CD8-positive, alpha-beta memory T cell (primary cell): ENCODE results near the gene OSBP2. TPM values are rescaled to one million over a fixed set of nuclear protein-coding genes. Genes with fewer than 3 reads are reported as not detected.
A peak's percentile ranks its signal among the peaks of the same experiment; 100 is the strongest.
"Not testable (repeated sequence)": the region's sequence is repeated elsewhere in the genome, so short reads cannot be mapped to it uniquely, and the experiment has no call there.

ENCODE experiments used
- CTCF ChIA-PET: fragments of 350-600 bp; sonication (Branson Sonifier 250); formaldehyde crosslinking; loops from one replicate; lab custom pipeline; 2021; ENCODE audit warnings: antibody characterized with exemption; lab: Charles Lee
- POLR2A ChIA-PET: fragments of 350-600 bp; sonication (Branson Sonifier 250); formaldehyde crosslinking; loops from one replicate; lab custom pipeline; 2021; ENCODE audit warnings: antibody characterized with exemption; lab: Charles Lee
- DNase-seq, 5 donors: peaks; one replicate each; pipeline versions ENCODE4 v3.0.0 to v3.0.0-alpha.2; 2020 to 2022; ENCODE audit warnings: mixed read lengths in 1 of 5
- H3K27ac ChIP-seq: one replicate; pipeline ENCODE4 v1.7.0; 2013; ENCODE audit warnings: low read depth, mild to moderate bottlenecking, low read length, moderate library complexity
- H3K27me3 ChIP-seq: 2 replicates; pipeline ENCODE4 v1.7.0; 2013; ENCODE audit warnings: low read length, mild to moderate bottlenecking; ENCODE audit not compliant: insufficient read depth, poor library complexity, severe bottlenecking
- H3K36me3 ChIP-seq: 2 replicates; pipeline ENCODE4 v1.7.0; 2013; ENCODE audit warnings: mild to moderate bottlenecking, low read length, moderate library complexity; ENCODE audit not compliant: insufficient read depth
- H3K4me1 ChIP-seq: 2 replicates; pipeline ENCODE4 v1.7.0; 2013; ENCODE audit warnings: mild to moderate bottlenecking, low read length, moderate library complexity; ENCODE audit not compliant: insufficient read depth
- H3K4me3 ChIP-seq: 2 replicates; pipeline ENCODE4 v1.7.0; 2013; ENCODE audit warnings: mild to moderate bottlenecking, low read length
- H3K9me3 ChIP-seq: 2 replicates; pipeline ENCODE4 v1.7.0; 2013; ENCODE audit warnings: mild to moderate bottlenecking, low read length
- H3K27ac Mint-ChIP-seq, 8 donors: one replicate each; pipeline ENCODE4 v1.8.0; 2020 to 2021; ENCODE audit warnings: mixed read lengths in 8 of 8, mild to moderate bottlenecking in 6 of 8, inconsistent platforms in 3 of 8, moderate library complexity in 3 of 8
- H3K27me3 Mint-ChIP-seq, 2 donors: one replicate each; pipeline ENCODE4 v1.8.0; 2020 to 2021; ENCODE audit warnings: mixed read lengths in 2 of 2, mild to moderate bottlenecking in 1 of 2, moderate library complexity in 1 of 2
- H3K36me3 Mint-ChIP-seq, 3 donors: one replicate each; pipeline ENCODE4 v1.8.0; 2020 to 2021; ENCODE audit warnings: mixed read lengths in 3 of 3, inconsistent platforms in 1 of 3, mild to moderate bottlenecking in 1 of 3
- H3K4me1 Mint-ChIP-seq, 3 donors: one replicate each; pipeline ENCODE4 v1.8.0; 2020 to 2021; ENCODE audit warnings: mixed read lengths in 3 of 3, inconsistent platforms in 1 of 3, mild to moderate bottlenecking in 1 of 3
- H3K4me3 Mint-ChIP-seq, 7 donors: one replicate each; pipeline ENCODE4 v1.8.0; 2020 to 2021; ENCODE audit warnings: mixed read lengths in 7 of 7, mild to moderate bottlenecking in 6 of 7, moderate library complexity in 4 of 7, inconsistent platforms in 2 of 7
- H3K9me3 Mint-ChIP-seq, 5 donors: one replicate each; pipeline ENCODE4 v1.8.0; 2020 to 2022; ENCODE audit warnings: mixed read lengths in 5 of 5, mild to moderate bottlenecking in 3 of 5, moderate library complexity in 2 of 5, inconsistent platforms in 1 of 5
- polyA plus RNA-seq: library from polyadenylated mRNA; unstranded; fragments of 300-500 nt; fragmentation: Illumina TruSeq; gene quantifications from one replicate; pipeline ENCODE4 v1.2.3, GENCODE V29; 2021
- total RNA-seq, 2 experiments: library from RNA; stranded (reverse); gene quantifications; one replicate each; pipeline ENCODE4 v1.2.3, GENCODE V29; 2021

Gene OSBP2
- total and polyA plus RNA-seq, 3 experiments from 2014 or later: 0.66 to 0.74 (median 0.74) TPM

- H3K4me3 Mint-ChIP-seq, CTCF ChIA-PET, POLR2A ChIA-PET: not testable (repeated sequence)
Observed at GRCh38 chr22:30679895-30680690, 14.6 kb upstream of the OSBP2 start.

GRCh38 chr22:30680991-30681770 is 13.5 kb upstream of the OSBP2 start:
- no peak overlapping the region for H3K4me3 Mint-ChIP-seq
- no peaks in the 10 kb centered on the region for H3K36me3 ChIP-seq
- H3K9me3 ChIP-seq: no peaks in the 10 kb centered on the region
- no peak for DNase-seq
- no peaks in the 10 kb centered on the region for H3K9me3 Mint-ChIP-seq
- no peaks in the 10 kb centered on the region for H3K4me1 Mint-ChIP-seq
- H3K36me3 Mint-ChIP-seq: no peaks in the 10 kb centered on the region
- H3K27ac Mint-ChIP-seq: peak overlapping the region in 1 of 8 donors; percentile 29
- no peaks in the 10 kb centered on the region for H3K27me3 ChIP-seq
- ChIA-PET CTCF (no interaction called here), POLR2A (no interaction called here)
- peaks cover 10 to 19% of the 10 kb centered on the region in 2 donors for H3K27me3 Mint-ChIP-seq
- no peak overlapping the region for H3K4me3 ChIP-seq
- H3K4me1 ChIP-seq: no peaks in the 10 kb centered on the region
- H3K27ac ChIP-seq: no peak overlapping the region

More at GRCh38 chr22:30679895-30680690, 14.6 kb upstream of the OSBP2 start:
- not testable (repeated sequence) for H3K4me3 ChIP-seq, H3K4me1 Mint-ChIP-seq, DNase-seq, H3K9me3 ChIP-seq, H3K27ac ChIP-seq, H3K9me3 Mint-ChIP-seq, H3K27ac Mint-ChIP-seq, H3K36me3 Mint-ChIP-seq, H3K36me3 ChIP-seq, H3K27me3 ChIP-seq, H3K4me1 ChIP-seq
- peaks cover 7 to 18% of the 10 kb centered on the region in 2 donors for H3K27me3 Mint-ChIP-seq

- CTCF ChIA-PET: no interaction called here
Observed at GRCh38 chr22:30681831-30682230, 12.8 kb upstream of the OSBP2 start.

GRCh38 chr22:30685178-30685577 is 9.5 kb upstream of the OSBP2 start:
- Histone ChIP-seq H3K9me3 (no peaks in the 10 kb centered on the region), H3K36me3 (no peaks in the 10 kb centered on the region), H3K27me3 (no peaks in the 10 kb centered on the region), H3K4me3 (no peak overlapping the region), H3K27ac (no peak overlapping the region), H3K4me1 (no peaks in the 10 kb centered on the region)
- CTCF ChIA-PET: interaction anchor here (1.3 kb wide), 1 partner anchor 50 kb away, joined by 3 read pairs; the partner anchor contains the start of gene SLC35E4
- Mint-ChIP-seq H3K27me3 (peaks cover 7% of the 10 kb centered on the region in 2 donors), H3K36me3 (no peaks in the 10 kb centered on the region), H3K9me3 (no peaks in the 10 kb centered on the region), H3K27ac (no peak overlapping the region), H3K4me3 (no peak overlapping the region), H3K4me1 (no peaks in the 10 kb centered on the region)
- POLR2A ChIA-PET: no interaction called here
- DNase-seq: no peak

More at GRCh38 chr22:30681831-30682230, 12.8 kb upstream of the OSBP2 start:
- H3K4me1 ChIP-seq: no peaks in the 10 kb centered on the region
- DNase-seq: no peak
- no peak overlapping the region for H3K4me3 ChIP-seq
- H3K36me3 ChIP-seq: no peaks in the 10 kb centered on the region
- H3K4me3 Mint-ChIP-seq: no peak overlapping the region
- H3K27ac ChIP-seq: no peak overlapping the region
- H3K4me1 Mint-ChIP-seq: no peaks in the 10 kb centered on the region
- POLR2A ChIA-PET: no interaction called here
- no peaks in the 10 kb centered on the region for H3K36me3 Mint-ChIP-seq
- H3K9me3 ChIP-seq: no peaks in the 10 kb centered on the region
- no peaks in the 10 kb centered on the region for H3K9me3 Mint-ChIP-seq
- H3K27me3 ChIP-seq: no peaks in the 10 kb centered on the region
- peaks cover 8 to 14% of the 10 kb centered on the region in 2 donors for H3K27me3 Mint-ChIP-seq
- H3K27ac Mint-ChIP-seq: no peak overlapping the region

GRCh38 chr22:30687358-30687757 is 7.3 kb upstream of the OSBP2 start:
- no peak for DNase-seq
- no peak overlapping the region for H3K4me3 Mint-ChIP-seq
- Histone ChIP-seq H3K9me3 (no peaks in the 10 kb centered on the region), H3K36me3 (no peaks in the 10 kb centered on the region), H3K4me3 (no peak overlapping the region), H3K4me1 (no peaks in the 10 kb centered on the region), H3K27me3 (no peaks in the 10 kb centered on the region), H3K27ac (no peak overlapping the region)
- POLR2A ChIA-PET: no interaction called here
- H3K27ac Mint-ChIP-seq: no peak overlapping the region
- peaks cover 9 to 10% of the 10 kb centered on the region in 2 donors for H3K27me3 Mint-ChIP-seq
- CTCF ChIA-PET: no interaction called here
- no peaks in the 10 kb centered on the region for H3K4me1 Mint-ChIP-seq
- H3K36me3 Mint-ChIP-seq: no peaks in the 10 kb centered on the region
- no peaks in the 10 kb centered on the region for H3K9me3 Mint-ChIP-seq

- no peak overlapping the region for H3K27ac ChIP-seq
- H3K4me1 Mint-ChIP-seq: peaks cover 5 to 11% (median 5%) of the 10 kb centered on the region in 3 donors
- no peak overlapping the region for H3K27ac Mint-ChIP-seq
- peaks cover 9 to 17% of the 10 kb centered on the region in 2 donors for H3K27me3 Mint-ChIP-seq
- no peaks in the 10 kb centered on the region for H3K4me1 ChIP-seq
- no peak overlapping the region for H3K4me3 ChIP-seq
- ChIA-PET CTCF (no interaction called here), POLR2A (no interaction called here)
- H3K36me3 Mint-ChIP-seq: no peaks in the 10 kb centered on the region
- H3K4me3 Mint-ChIP-seq: no peak overlapping the region
- H3K27me3 ChIP-seq: no peaks in the 10 kb centered on the region
- DNase-seq: no peak
- H3K9me3 Mint-ChIP-seq: no peaks in the 10 kb centered on the region
- no peaks in the 10 kb centered on the region for H3K36me3 ChIP-seq
- H3K9me3 ChIP-seq: no peaks in the 10 kb centered on the region
Observed at GRCh38 chr22:30689622-30690021, 5.1 kb upstream of the OSBP2 start.

- ChIA-PET CTCF (interaction anchor here (0.5 kb wide), 1 partner anchor 49 kb away, joined by 3 read pairs; no protein-coding TSS in a partner anchor), POLR2A (no interaction called here)
- Histone ChIP-seq H3K27ac (no peak overlapping the region), H3K4me1 (no peaks in the 10 kb centered on the region), H3K27me3 (no peaks in the 10 kb centered on the region), H3K36me3 (no peaks in the 10 kb centered on the region), H3K4me3 (no peak overlapping the region), H3K9me3 (no peaks in the 10 kb centered on the region)
- peaks cover 11 to 17% (median 12%) of the 10 kb centered on the region in 3 donors for H3K4me1 Mint-ChIP-seq
- no peaks in the 10 kb centered on the region for H3K9me3 Mint-ChIP-seq
- no peaks in the 10 kb centered on the region for H3K36me3 Mint-ChIP-seq
- peaks cover 9 to 15% of the 10 kb centered on the region in 2 donors for H3K27me3 Mint-ChIP-seq
- peak overlapping the region in 1 of 7 donors; percentile 67 for H3K4me3 Mint-ChIP-seq
- no peak for DNase-seq
- H3K27ac Mint-ChIP-seq: no peak overlapping the region
Observed at GRCh38 chr22:30691204-30691603, 3.5 kb upstream of the OSBP2 start.
